Breast epithelium (tissue), 3 donors: ENCODE results near the gene SNCA.

Source experiments
- POLR2A ChIP-seq: fragments of 450-650 bp; IDR thresholded peaks from one replicate; pipeline ENCODE4 v1.6.1; 2016; ENCODE audit warnings: antibody characterized with exemption, mild to moderate bottlenecking, moderate library complexity
- POLR2AphosphoS5 ChIP-seq, 3 donors: sonication (generic); formaldehyde crosslinking; IDR thresholded peaks; one replicate each; pipeline ENCODE4 v1.6.1; 2017; ENCODE audit warnings: antibody characterized with exemption in 3 of 3
- TF ChIP-seq, protein P1 (sequence below), 3 donors: fragments of 450-650 bp; IDR thresholded peaks; one replicate each; pipeline ENCODE4 v1.5.1; 2016 to 2017; ENCODE audit warnings: antibody characterized with exemption in 3 of 3, mild to moderate bottlenecking in 3 of 3, moderate library complexity in 3 of 3

DNA sequence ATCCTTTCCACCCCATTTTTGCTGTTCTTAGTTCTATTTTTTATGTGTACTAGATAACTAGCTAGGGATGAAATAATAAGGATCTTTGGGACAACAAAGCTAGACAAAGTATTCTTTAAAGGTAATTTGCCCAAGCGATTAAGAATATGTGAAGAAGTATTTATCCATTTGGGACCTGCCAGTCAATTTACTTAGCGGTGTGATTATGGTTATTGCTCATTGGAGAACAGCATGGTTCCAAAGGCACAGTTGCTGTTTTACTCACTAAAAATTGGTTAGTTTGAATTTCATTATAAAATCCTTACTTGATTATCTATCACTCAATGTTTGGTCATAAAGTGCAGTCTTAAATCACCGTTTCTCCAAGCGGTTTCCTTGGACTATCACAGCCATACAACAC, 124.1 kb downstream of the SNCA start:
- TF ChIP-seq, protein P1, sequence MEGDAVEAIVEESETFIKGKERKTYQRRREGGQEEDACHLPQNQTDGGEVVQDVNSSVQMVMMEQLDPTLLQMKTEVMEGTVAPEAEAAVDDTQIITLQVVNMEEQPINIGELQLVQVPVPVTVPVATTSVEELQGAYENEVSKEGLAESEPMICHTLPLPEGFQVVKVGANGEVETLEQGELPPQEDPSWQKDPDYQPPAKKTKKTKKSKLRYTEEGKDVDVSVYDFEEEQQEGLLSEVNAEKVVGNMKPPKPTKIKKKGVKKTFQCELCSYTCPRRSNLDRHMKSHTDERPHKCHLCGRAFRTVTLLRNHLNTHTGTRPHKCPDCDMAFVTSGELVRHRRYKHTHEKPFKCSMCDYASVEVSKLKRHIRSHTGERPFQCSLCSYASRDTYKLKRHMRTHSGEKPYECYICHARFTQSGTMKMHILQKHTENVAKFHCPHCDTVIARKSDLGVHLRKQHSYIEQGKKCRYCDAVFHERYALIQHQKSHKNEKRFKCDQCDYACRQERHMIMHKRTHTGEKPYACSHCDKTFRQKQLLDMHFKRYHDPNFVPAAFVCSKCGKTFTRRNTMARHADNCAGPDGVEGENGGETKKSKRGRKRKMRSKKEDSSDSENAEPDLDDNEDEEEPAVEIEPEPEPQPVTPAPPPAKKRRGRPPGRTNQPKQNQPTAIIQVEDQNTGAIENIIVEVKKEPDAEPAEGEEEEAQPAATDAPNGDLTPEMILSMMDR (IDR thresholded peaks at IDR 0.05), result no peak
- TF ChIP-seq POLR2AphosphoS5 (IDR thresholded peaks at IDR 0.05), result no peak
- TF ChIP-seq POLR2A, result no peak
